Neural progenitor cell (in vitro differentiated cells): Measurements from ENCODE around the gene CAMK1G. TPM values are rescaled to one million over a fixed set of nuclear protein-coding genes. Genes with fewer than 3 reads are reported as not detected.

Experiments used
- DNase-seq: peaks from one replicate; pipeline ENCODE4 v3.0.0-alpha.2; 2016; ENCODE audit warnings: low spot score
- H2AFZ ChIP-seq: fragments of 200-600 bp; sonication (generic); replicated peaks from 2 replicates; pipeline ENCODE4 v1.6.1; 2016; ENCODE audit warnings: antibody characterized with exemption
- H3F3A ChIP-seq: fragments of 200-600 bp; sonication (generic); 2 replicates; pipeline ENCODE4 v1.6.1; 2016; ENCODE audit warnings: antibody characterized with exemption, low read depth
- H3K27ac ChIP-seq: fragments of 200-600 bp; sonication (generic); 2 replicates; pipeline ENCODE4 v1.5.1; 2016; ENCODE audit warnings: mild to moderate bottlenecking
- H3K27me3 ChIP-seq: fragments of 200-600 bp; sonication (generic); 2 replicates; pipeline ENCODE4 v1.6.1; 2016; ENCODE audit warnings: mild to moderate bottlenecking, moderate library complexity
- H3K36me3 ChIP-seq: fragments of 200-600 bp; sonication (generic); 2 replicates; pipeline ENCODE4 v1.5.1; 2016
- H3K4me1 ChIP-seq: fragments of 200-600 bp; sonication (generic); 2 replicates; pipeline ENCODE4 v1.6.1; 2016; ENCODE audit warnings: mixed run types
- H3K4me2 ChIP-seq: fragments of 200-600 bp; sonication (generic); 2 replicates; pipeline ENCODE4 v1.6.1; 2016
- H3K4me3 ChIP-seq: fragments of 200-600 bp; sonication (generic); 2 replicates; pipeline ENCODE4 v1.5.1; 2016
- H3K79me2 ChIP-seq: fragments of 200-600 bp; sonication (generic); 2 replicates; pipeline ENCODE4 v1.6.1; 2016; ENCODE audit warnings: low read depth
- H3K9ac ChIP-seq: fragments of 200-600 bp; sonication (generic); 2 replicates; pipeline ENCODE4 v1.6.1; 2016
- H3K9me3 ChIP-seq: fragments of 200-600 bp; sonication (generic); 2 replicates; pipeline ENCODE4 v1.5.1; 2016; ENCODE audit warnings: low read depth
- H4K20me1 ChIP-seq: fragments of 200-600 bp; sonication (generic); 2 replicates; pipeline ENCODE4 v1.6.1; 2016; ENCODE audit warnings: low read depth
- H3K27ac Mint-ChIP-seq: 3 replicates; pipeline ENCODE4 v1.8.0; 2021; ENCODE audit warnings: mixed read lengths
- H3K27me3 Mint-ChIP-seq: 2 replicates; pipeline ENCODE4 v1.8.0; 2022; ENCODE audit warnings: low read depth, mild to moderate bottlenecking, inconsistent platforms, moderate library complexity, mixed read lengths; ENCODE audit not compliant: insufficient read depth
- H3K36me3 Mint-ChIP-seq: 3 replicates; pipeline ENCODE4 v1.8.0; 2021; ENCODE audit warnings: mixed read lengths
- H3K4me1 Mint-ChIP-seq: 3 replicates; pipeline ENCODE4 v1.8.0; 2021; ENCODE audit warnings: mixed read lengths
- H3K4me3 Mint-ChIP-seq: 3 replicates; pipeline ENCODE4 v1.8.0; 2021; ENCODE audit warnings: mild to moderate bottlenecking, moderate library complexity, mixed read lengths
- H3K9me3 Mint-ChIP-seq: 3 replicates; pipeline ENCODE4 v1.8.0; 2020; ENCODE audit warnings: mixed read lengths
- CTCF ChIP-seq: fragments of 200-600 bp; sonication (generic); IDR thresholded peaks from 2 replicates; pipeline ENCODE4 v1.5.1; 2017; ENCODE audit warnings: antibody characterized with exemption, mild to moderate bottlenecking
- EZH2 ChIP-seq: fragments of 200-600 bp; sonication (generic); IDR thresholded peaks from 2 replicates; pipeline ENCODE4 v1.6.1; 2017; ENCODE audit warnings: antibody characterized with exemption, mild to moderate bottlenecking, moderate library complexity
- EZH2phosphoT487 ChIP-seq: fragments of 200-600 bp; sonication (generic); IDR thresholded peaks from 2 replicates; pipeline ENCODE4 v1.6.1; 2017; ENCODE audit warnings: antibody characterized with exemption
- total RNA-seq: library from RNA; depleted of rRNA; stranded (reverse); fragments of >200 nt; gene quantifications from 2 replicates; pipeline ENCODE4 v1.2.3, GENCODE V29; 2015; ENCODE audit warnings: low replicate concordance

Gene CAMK1G
- total RNA-seq, 1 donor from 2014 or later, result 3.6 TPM

GRCh38 chr1:209652873-209653401 lies 69.4 kb downstream of the CAMK1G start:
- no peak overlapping the region for H3K27ac ChIP-seq
- no peaks in the 10 kb centered on the region for H3K27me3 ChIP-seq
- Mint-ChIP-seq H3K4me1 (peaks cover 32% of the 10 kb centered on the region), H3K27me3 (peaks cover 8% of the 10 kb centered on the region), H3K9me3 (no peaks in the 10 kb centered on the region), H3K36me3 (no peaks in the 10 kb centered on the region), H3K4me3 (no peak overlapping the region), H3K27ac (peak overlapping the region; percentile 83)
- H3K79me2 ChIP-seq, result no peaks in the 10 kb centered on the region
- H2AFZ ChIP-seq, result no peak overlapping the region
- no peaks in the 10 kb centered on the region for H4K20me1 ChIP-seq
- no peaks in the 10 kb centered on the region for H3F3A ChIP-seq
- no peak overlapping the region for H3K4me2 ChIP-seq
- H3K36me3 ChIP-seq, result no peaks in the 10 kb centered on the region
- no peaks in the 10 kb centered on the region for H3K9me3 ChIP-seq
- no peak overlapping the region for H3K4me3 ChIP-seq
- H3K4me1 ChIP-seq, result peaks cover 4% of the 10 kb centered on the region
- TF ChIP-seq EZH2phosphoT487 (no peak), EZH2 (no peak), CTCF (no peak)
- DNase-seq, result no peak
- no peak overlapping the region for H3K9ac ChIP-seq

- Mint-ChIP-seq H3K36me3 (no peaks in the 10 kb centered on the region), H3K4me3 (no peak overlapping the region), H3K9me3 (no peaks in the 10 kb centered on the region), H3K27ac (no peak overlapping the region), H3K4me1 (peaks cover 35% of the 10 kb centered on the region), H3K27me3 (peaks cover 6% of the 10 kb centered on the region)
- no peaks in the 10 kb centered on the region for H3K9me3 ChIP-seq
- no peaks in the 10 kb centered on the region for H3K27me3 ChIP-seq
- H3K79me2 ChIP-seq, result no peaks in the 10 kb centered on the region
- H3F3A ChIP-seq, result peaks cover 2% of the 10 kb centered on the region
- TF ChIP-seq EZH2 (no peak), CTCF (no peak), EZH2phosphoT487 (no peak)
- peaks cover 8% of the 10 kb centered on the region for H3K4me1 ChIP-seq
- H3K4me2 ChIP-seq, result no peak overlapping the region
- no peaks in the 10 kb centered on the region for H4K20me1 ChIP-seq
- H2AFZ ChIP-seq, result no peak overlapping the region
- no peak overlapping the region for H3K4me3 ChIP-seq
- DNase-seq, result no peak
- H3K9ac ChIP-seq, result no peak overlapping the region
- H3K36me3 ChIP-seq, result no peaks in the 10 kb centered on the region
- no peak overlapping the region for H3K27ac ChIP-seq
Observed at GRCh38 chr1:209653915-209654351, 70.4 kb downstream of the CAMK1G start.

- Histone ChIP-seq H3K79me2 (no peaks in the 10 kb centered on the region), H3F3A (peaks cover 3% of the 10 kb centered on the region)
Observed at GRCh38 chr1:209655411-209656231, 72.1 kb downstream of the CAMK1G start.

More at GRCh38 chr1:209655411-209656231, 72.1 kb downstream of the CAMK1G start:
- H3K36me3 ChIP-seq, result no peaks in the 10 kb centered on the region
- no peak overlapping the region for H3K4me2 ChIP-seq
- H3K9me3 ChIP-seq, result no peaks in the 10 kb centered on the region
- no peak overlapping the region for H3K4me3 ChIP-seq
- no peaks in the 10 kb centered on the region for H4K20me1 ChIP-seq
- TF ChIP-seq EZH2, result no peak
- no peak for TF ChIP-seq CTCF
- no peak for TF ChIP-seq EZH2phosphoT487
- no peak overlapping the region for H2AFZ ChIP-seq
- Mint-ChIP-seq H3K27ac (no peak overlapping the region), H3K36me3 (no peaks in the 10 kb centered on the region), H3K27me3 (peaks cover 4% of the 10 kb centered on the region), H3K4me1 (peaks cover 40% of the 10 kb centered on the region), H3K4me3 (no peak overlapping the region), H3K9me3 (no peaks in the 10 kb centered on the region)
- H3K27ac ChIP-seq, result no peak overlapping the region
- peaks cover 16% of the 10 kb centered on the region for H3K4me1 ChIP-seq
- H3K27me3 ChIP-seq, result no peaks in the 10 kb centered on the region
- no peak overlapping the region for H3K9ac ChIP-seq
- DNase-seq, result no peak
